ENCODE results near the gene IGSF11. TPM values are rescaled to one million over a fixed set of nuclear protein-coding genes. Genes with fewer than 3 reads are reported as not detected.
A peak's percentile ranks its signal among the peaks of the same experiment; 100 is the strongest.

The IGSF11 gene
- total and polyA plus RNA-seq, 9 donors, result 0.82 to 3.8 (median 1.9) TPM

GRCh38 chr3:119035014-119035346 is 334 bp upstream of the IGSF11 start:
- no peak for DNase-seq
- Histone ChIP-seq H3K27me3 (ENCODE audit: control insufficient read depth, insufficient read depth, low read length) (peaks cover 24% of the 10 kb centered on the region), H3K27ac (ENCODE audit: low read length) (no peak overlapping the region), H3K9me3 (replicated peaks; ENCODE audit: control insufficient read depth, low read depth, low read length) (no peaks in the 10 kb centered on the region), H3K36me3 (ENCODE audit: control insufficient read depth, insufficient read depth, low read length) (no peaks in the 10 kb centered on the region), H3K4me1 (ENCODE audit: control insufficient read depth, insufficient read depth, low read length) (peaks cover 6% of the 10 kb centered on the region), H3K4me3 (ENCODE audit: low read length) (peak overlapping the region; percentile 20)
- 0% methylated on average over 15 of the region's 18 CpGs for WGBS (ENCODE audit: insufficient coverage)

GRCh38 chr3:119033393-119034255 is 1.0 kb downstream of the IGSF11 start:
- Histone ChIP-seq H3K4me3 (ENCODE audit: low read length) (peak overlapping the region; percentile 43), H3K27ac (ENCODE audit: low read length) (no peak overlapping the region), H3K36me3 (ENCODE audit: control insufficient read depth, insufficient read depth, low read length) (no peaks in the 10 kb centered on the region), H3K9me3 (replicated peaks; ENCODE audit: control insufficient read depth, low read depth, low read length) (no peaks in the 10 kb centered on the region), H3K4me1 (ENCODE audit: control insufficient read depth, insufficient read depth, low read length) (peaks cover 6% of the 10 kb centered on the region), H3K27me3 (ENCODE audit: control insufficient read depth, insufficient read depth, low read length) (peaks cover 24% of the 10 kb centered on the region)
- DNase-seq, result no peak
- 0% methylated on average over 3 of the region's 14 CpGs for WGBS (ENCODE audit: insufficient coverage)

GRCh38 chr3:119025171-119025795 is 9.4 kb downstream of the IGSF11 start:
- Histone ChIP-seq H3K4me3 (ENCODE audit: low read length) (no peak overlapping the region), H3K36me3 (ENCODE audit: control insufficient read depth, insufficient read depth, low read length) (no peaks in the 10 kb centered on the region), H3K27ac (ENCODE audit: low read length) (no peak overlapping the region), H3K27me3 (ENCODE audit: control insufficient read depth, insufficient read depth, low read length) (no peaks in the 10 kb centered on the region), H3K9me3 (replicated peaks; ENCODE audit: control insufficient read depth, low read depth, low read length) (no peaks in the 10 kb centered on the region), H3K4me1 (ENCODE audit: control insufficient read depth, insufficient read depth, low read length) (no peaks in the 10 kb centered on the region)
- no peak for DNase-seq
- no CpG with 5 or more reads among the region's 3 CpGs for WGBS (ENCODE audit: insufficient coverage)

GRCh38 chr3:119019767-119020518 is 14.7 kb downstream of the IGSF11 start:
- WGBS (ENCODE audit: insufficient coverage), result no CpG with 5 or more reads among the region's 4 CpGs
- no peak for DNase-seq
- H3K27ac ChIP-seq (ENCODE audit: low read length), result no peak overlapping the region

GRCh38 chr3:119018690-119019463 is 15.8 kb downstream of the IGSF11 start:
- Histone ChIP-seq H3K4me1 (ENCODE audit: control insufficient read depth, insufficient read depth, low read length) (no peaks in the 10 kb centered on the region), H3K9me3 (replicated peaks; ENCODE audit: control insufficient read depth, low read depth, low read length) (no peaks in the 10 kb centered on the region), H3K4me3 (ENCODE audit: low read length) (no peak overlapping the region), H3K27ac (ENCODE audit: low read length) (no peak overlapping the region), H3K27me3 (ENCODE audit: control insufficient read depth, insufficient read depth, low read length) (no peaks in the 10 kb centered on the region), H3K36me3 (ENCODE audit: control insufficient read depth, insufficient read depth, low read length) (no peaks in the 10 kb centered on the region)
- peak; percentile 20 for DNase-seq
- WGBS (ENCODE audit: insufficient coverage), result no CpG with 5 or more reads among the region's 1 CpG

More at GRCh38 chr3:119019767-119020518, 14.7 kb downstream of the IGSF11 start:
- no peaks in the 10 kb centered on the region for H3K9me3 ChIP-seq (replicated peaks; ENCODE audit: control insufficient read depth, low read depth, low read length)
- H3K4me3 ChIP-seq (ENCODE audit: low read length), result no peak overlapping the region
- H3K36me3 ChIP-seq (ENCODE audit: control insufficient read depth, insufficient read depth, low read length), result no peaks in the 10 kb centered on the region
- no peaks in the 10 kb centered on the region for H3K4me1 ChIP-seq (ENCODE audit: control insufficient read depth, insufficient read depth, low read length)
- no peaks in the 10 kb centered on the region for H3K27me3 ChIP-seq (ENCODE audit: control insufficient read depth, insufficient read depth, low read length)

- no peaks in the 10 kb centered on the region for H3K4me1 ChIP-seq (ENCODE audit: control insufficient read depth, insufficient read depth, low read length)
- H3K9me3 ChIP-seq (replicated peaks; ENCODE audit: control insufficient read depth, low read depth, low read length), result no peaks in the 10 kb centered on the region
- WGBS (ENCODE audit: insufficient coverage), result 75% methylated on average over 1 of the region's 2 CpGs
- no peak for DNase-seq
- no peak overlapping the region for H3K4me3 ChIP-seq (ENCODE audit: low read length)
- no peak overlapping the region for H3K27ac ChIP-seq (ENCODE audit: low read length)
- no peaks in the 10 kb centered on the region for H3K27me3 ChIP-seq (ENCODE audit: control insufficient read depth, insufficient read depth, low read length)
- H3K36me3 ChIP-seq (ENCODE audit: control insufficient read depth, insufficient read depth, low read length), result no peaks in the 10 kb centered on the region
Measured at GRCh38 chr3:119015942-119016341, 18.7 kb downstream of the IGSF11 start.

GRCh38 chr3:119013951-119014350 is 20.7 kb downstream of the IGSF11 start:
- no peak overlapping the region for H3K4me3 ChIP-seq (ENCODE audit: low read length)
- H3K27me3 ChIP-seq (ENCODE audit: control insufficient read depth, insufficient read depth, low read length), result no peaks in the 10 kb centered on the region
- no CpG with 5 or more reads among the region's 3 CpGs for WGBS (ENCODE audit: insufficient coverage)
- no peaks in the 10 kb centered on the region for H3K4me1 ChIP-seq (ENCODE audit: control insufficient read depth, insufficient read depth, low read length)
- H3K9me3 ChIP-seq (replicated peaks; ENCODE audit: control insufficient read depth, low read depth, low read length), result no peaks in the 10 kb centered on the region
- DNase-seq, result no peak
- H3K27ac ChIP-seq (ENCODE audit: low read length), result no peak overlapping the region
- H3K36me3 ChIP-seq (ENCODE audit: control insufficient read depth, insufficient read depth, low read length), result no peaks in the 10 kb centered on the region

- Histone ChIP-seq H3K9me3 (replicated peaks; ENCODE audit: control insufficient read depth, low read depth, low read length) (no peaks in the 10 kb centered on the region), H3K4me3 (ENCODE audit: low read length) (no peak overlapping the region), H3K36me3 (ENCODE audit: control insufficient read depth, insufficient read depth, low read length) (no peaks in the 10 kb centered on the region), H3K27me3 (ENCODE audit: control insufficient read depth, insufficient read depth, low read length) (no peaks in the 10 kb centered on the region), H3K27ac (ENCODE audit: low read length) (no peak overlapping the region), H3K4me1 (ENCODE audit: control insufficient read depth, insufficient read depth, low read length) (no peaks in the 10 kb centered on the region)
- WGBS (ENCODE audit: insufficient coverage), result 67% methylated on average over 1 of the region's 1 CpG
- DNase-seq, result no peak
Measured at GRCh38 chr3:119011528-119011927, 23.1 kb downstream of the IGSF11 start.

GRCh38 chr3:118997190-118997589 is 37.5 kb downstream of the IGSF11 start:
- Histone ChIP-seq H3K4me3 (ENCODE audit: low read length) (no peak overlapping the region), H3K9me3 (replicated peaks; ENCODE audit: control insufficient read depth, low read depth, low read length) (no peaks in the 10 kb centered on the region), H3K27me3 (ENCODE audit: control insufficient read depth, insufficient read depth, low read length) (no peaks in the 10 kb centered on the region), H3K27ac (ENCODE audit: low read length) (no peak overlapping the region), H3K4me1 (ENCODE audit: control insufficient read depth, insufficient read depth, low read length) (no peaks in the 10 kb centered on the region), H3K36me3 (ENCODE audit: control insufficient read depth, insufficient read depth, low read length) (no peaks in the 10 kb centered on the region)
- no peak for DNase-seq
- WGBS (ENCODE audit: insufficient coverage), result no CpG with 5 or more reads among the region's 2 CpGs

Measured in muscle of leg (tissue), 11 donors.